Suprapubic skin (tissue), 4 donors: ENCODE measurements around the gene HEATR5A.

Experiments used
- EP300 ChIP-seq: sonication (generic); formaldehyde crosslinking; IDR thresholded peaks from one replicate; pipeline ENCODE4 v1.6.1; 2017; ENCODE audit warnings: antibody characterized with exemption
- POLR2A ChIP-seq, 2 donors: fragments of 450-650 bp; IDR thresholded peaks; one replicate each; pipeline ENCODE4 v1.6.1; 2017; ENCODE audit warnings: antibody characterized with exemption in 2 of 2, mild to moderate bottlenecking in 2 of 2, moderate library complexity in 2 of 2
- POLR2AphosphoS5 ChIP-seq, 3 donors: sonication (generic); formaldehyde crosslinking; IDR thresholded peaks; one replicate each; pipeline ENCODE4 v1.6.1; 2017; ENCODE audit warnings: antibody characterized with exemption in 3 of 3
- TF ChIP-seq, protein P1 (sequence below), 2 donors: fragments of 200-600 bp in 1 of 2; fragments of 450-650 bp in 1 of 2; sonication (generic) in 1 of 2; IDR thresholded peaks; one replicate each; pipeline ENCODE4 v1.5.1; 2016 to 2019; ENCODE audit warnings: antibody characterized with exemption in 2 of 2, mild to moderate bottlenecking in 1 of 2, moderate library complexity in 1 of 2

DNA sequence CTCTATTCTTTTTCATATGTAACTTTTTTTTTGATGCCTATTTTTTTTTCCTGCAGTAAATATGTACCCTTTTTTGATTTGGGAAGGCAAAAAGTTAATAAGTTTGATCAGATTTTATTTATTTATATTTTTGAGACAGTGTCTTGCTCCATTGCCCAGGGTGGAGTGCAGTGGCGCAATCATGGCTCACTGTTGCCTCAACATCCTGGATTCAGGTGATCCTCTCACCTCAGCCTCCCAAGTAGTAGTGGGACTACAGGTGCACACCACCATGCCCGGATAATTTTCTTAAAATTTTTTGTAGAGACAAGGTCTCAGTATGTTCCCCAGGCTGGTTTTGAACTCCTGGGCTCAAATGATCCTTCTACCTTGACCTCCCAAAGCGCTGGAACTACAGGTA is 79.1 kb downstream of the HEATR5A start:
- TF ChIP-seq, protein P1, sequence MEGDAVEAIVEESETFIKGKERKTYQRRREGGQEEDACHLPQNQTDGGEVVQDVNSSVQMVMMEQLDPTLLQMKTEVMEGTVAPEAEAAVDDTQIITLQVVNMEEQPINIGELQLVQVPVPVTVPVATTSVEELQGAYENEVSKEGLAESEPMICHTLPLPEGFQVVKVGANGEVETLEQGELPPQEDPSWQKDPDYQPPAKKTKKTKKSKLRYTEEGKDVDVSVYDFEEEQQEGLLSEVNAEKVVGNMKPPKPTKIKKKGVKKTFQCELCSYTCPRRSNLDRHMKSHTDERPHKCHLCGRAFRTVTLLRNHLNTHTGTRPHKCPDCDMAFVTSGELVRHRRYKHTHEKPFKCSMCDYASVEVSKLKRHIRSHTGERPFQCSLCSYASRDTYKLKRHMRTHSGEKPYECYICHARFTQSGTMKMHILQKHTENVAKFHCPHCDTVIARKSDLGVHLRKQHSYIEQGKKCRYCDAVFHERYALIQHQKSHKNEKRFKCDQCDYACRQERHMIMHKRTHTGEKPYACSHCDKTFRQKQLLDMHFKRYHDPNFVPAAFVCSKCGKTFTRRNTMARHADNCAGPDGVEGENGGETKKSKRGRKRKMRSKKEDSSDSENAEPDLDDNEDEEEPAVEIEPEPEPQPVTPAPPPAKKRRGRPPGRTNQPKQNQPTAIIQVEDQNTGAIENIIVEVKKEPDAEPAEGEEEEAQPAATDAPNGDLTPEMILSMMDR (IDR thresholded peaks at IDR 0.05) = no peak
- TF ChIP-seq POLR2A (IDR thresholded peaks at IDR 0.05) (no peak), POLR2AphosphoS5 (IDR thresholded peaks at IDR 0.05) (no peak), EP300 (no peak)
